ENCODE results near the gene SIX4. TPM values are rescaled to one million over a fixed set of nuclear protein-coding genes. Genes with fewer than 3 reads are reported as not detected.

Gene SIX4
- total RNA-seq, 1 donor, result 16.3 TPM

DNA sequence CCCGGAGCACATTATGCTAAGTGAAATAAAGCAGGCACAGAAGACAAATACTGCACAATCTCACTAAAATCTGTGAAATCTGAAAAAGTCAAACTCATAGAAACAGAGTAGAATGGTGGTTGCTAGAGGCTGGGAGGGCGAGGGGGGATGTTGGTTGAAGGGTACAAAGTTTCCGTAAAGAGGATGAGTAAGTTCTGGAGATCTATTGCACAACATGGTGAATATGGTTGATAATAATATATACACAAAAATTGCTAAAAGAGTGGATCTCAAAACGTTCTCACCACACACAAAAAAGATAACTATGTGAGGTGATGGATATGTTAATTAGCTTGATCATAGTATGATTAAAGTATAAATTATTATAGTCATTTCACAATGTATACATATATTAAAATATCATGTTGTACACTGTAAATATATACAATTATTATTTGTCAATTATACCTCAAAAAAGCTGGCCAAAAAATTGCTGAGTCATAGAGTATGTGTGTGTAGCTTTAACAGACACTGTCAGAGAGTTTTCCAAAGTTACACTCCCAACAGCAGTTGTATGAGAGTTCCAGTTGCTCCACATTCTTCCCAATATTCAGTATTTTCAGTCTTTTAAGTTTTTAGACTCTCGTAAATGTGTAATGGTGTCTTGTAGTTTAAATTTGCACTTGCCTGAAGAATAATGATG is 55.6 kb downstream of the SIX4 start:
- no peak for DNase-seq (ENCODE audit: low read depth)
- H3K4me3 ChIP-seq (ENCODE audit: low read depth, low read length), result no peak overlapping the region
- TF ChIP-seq, protein P1, sequence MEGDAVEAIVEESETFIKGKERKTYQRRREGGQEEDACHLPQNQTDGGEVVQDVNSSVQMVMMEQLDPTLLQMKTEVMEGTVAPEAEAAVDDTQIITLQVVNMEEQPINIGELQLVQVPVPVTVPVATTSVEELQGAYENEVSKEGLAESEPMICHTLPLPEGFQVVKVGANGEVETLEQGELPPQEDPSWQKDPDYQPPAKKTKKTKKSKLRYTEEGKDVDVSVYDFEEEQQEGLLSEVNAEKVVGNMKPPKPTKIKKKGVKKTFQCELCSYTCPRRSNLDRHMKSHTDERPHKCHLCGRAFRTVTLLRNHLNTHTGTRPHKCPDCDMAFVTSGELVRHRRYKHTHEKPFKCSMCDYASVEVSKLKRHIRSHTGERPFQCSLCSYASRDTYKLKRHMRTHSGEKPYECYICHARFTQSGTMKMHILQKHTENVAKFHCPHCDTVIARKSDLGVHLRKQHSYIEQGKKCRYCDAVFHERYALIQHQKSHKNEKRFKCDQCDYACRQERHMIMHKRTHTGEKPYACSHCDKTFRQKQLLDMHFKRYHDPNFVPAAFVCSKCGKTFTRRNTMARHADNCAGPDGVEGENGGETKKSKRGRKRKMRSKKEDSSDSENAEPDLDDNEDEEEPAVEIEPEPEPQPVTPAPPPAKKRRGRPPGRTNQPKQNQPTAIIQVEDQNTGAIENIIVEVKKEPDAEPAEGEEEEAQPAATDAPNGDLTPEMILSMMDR (IDR thresholded peaks at IDR 0.05; ENCODE audit: insufficient read depth, low read length), result no peak

DNA sequence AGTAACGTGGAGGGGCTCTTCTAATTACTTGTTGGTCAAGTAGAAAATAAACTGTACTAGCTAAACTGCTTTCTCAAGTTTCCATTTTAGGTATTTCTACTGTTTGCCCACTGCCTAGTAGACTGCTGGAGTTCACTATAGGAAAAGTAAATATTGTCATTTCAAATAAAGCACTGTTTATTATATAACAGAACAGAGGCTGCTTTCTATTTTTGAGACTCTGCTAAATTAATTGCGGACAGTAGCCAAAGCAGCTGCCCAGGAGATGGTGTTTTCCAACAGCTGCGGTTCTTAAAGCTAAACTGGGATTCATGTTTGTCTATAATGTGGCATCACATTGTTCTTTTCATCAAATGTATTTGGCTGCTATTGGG is 59.0 kb downstream of the SIX4 start:
- no peak overlapping the region for H3K4me3 ChIP-seq (ENCODE audit: low read depth, low read length)
- no peak for DNase-seq (ENCODE audit: low read depth)
- TF ChIP-seq, protein P1 (IDR thresholded peaks at IDR 0.05; ENCODE audit: insufficient read depth, low read length), result no peak

DNA sequence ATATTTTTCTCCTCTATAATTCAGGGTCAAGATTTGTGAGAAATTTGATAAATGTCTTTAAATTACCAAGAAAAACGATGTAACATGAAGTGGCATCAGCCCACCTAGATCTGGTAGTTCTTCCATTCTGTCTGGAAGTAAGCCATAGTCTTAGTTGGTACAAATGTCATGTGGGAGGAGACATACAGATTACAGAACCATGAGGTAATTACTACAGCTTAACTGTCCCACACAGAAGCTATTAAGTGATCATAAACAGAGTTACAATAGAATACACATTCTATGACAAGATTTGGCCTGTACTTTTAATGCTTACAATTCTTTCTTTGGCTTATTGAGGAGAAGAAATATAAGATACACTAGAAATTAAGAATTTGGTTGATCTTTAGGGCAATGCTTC is 61.2 kb downstream of the SIX4 start:
- DNase-seq (ENCODE audit: low read depth), result no peak
- TF ChIP-seq, protein P1 (IDR thresholded peaks at IDR 0.05; ENCODE audit: insufficient read depth, low read length), result no peak
- H3K4me3 ChIP-seq (ENCODE audit: low read depth, low read length), result no peak overlapping the region

- H3K4me3 ChIP-seq (ENCODE audit: low read depth, low read length), result no peak overlapping the region
- TF ChIP-seq, protein P1 (IDR thresholded peaks at IDR 0.05; ENCODE audit: insufficient read depth, low read length), result no peak
- DNase-seq (ENCODE audit: low read depth), result no peak
Observed at GRCh38 chr14:60661721-60662120, 62.4 kb downstream of the SIX4 start.

Other genes starting within 250 kb of the SIX4 start
- 0.18 and 0.41 TPM in 2 replicates for gene C14orf39, start 238.3 kb downstream of the SIX4 start, total RNA-seq (ENCODE audit: low replicate concordance)
- gene SIX6, start 215.2 kb downstream of the SIX4 start, total RNA-seq (ENCODE audit: low replicate concordance), result not detected in 2 replicates
- 4.6 and 9.6 TPM in 2 replicates for gene SIX1, start 74.9 kb downstream of the SIX4 start, total RNA-seq (ENCODE audit: low replicate concordance)
- gene MNAT1, start 10.4 kb upstream of the SIX4 start, total RNA-seq (ENCODE audit: low replicate concordance), result 59.9 and 71.2 TPM in 2 replicates